LNCAP (cell line): Measurements from ENCODE around the gene MYO18B.

ENCODE experiments used
- CTCF ChIP-seq: fragments of 450-650 bp; IDR thresholded peaks from 2 replicates; pipeline ENCODE4 v1.5.1; 2017; ENCODE audit warnings: mild to moderate bottlenecking

Gene MYO18B

GRCh38 chr22:25741692-25742626, at the start of gene MYO18B:
Gene MYO18B (plus strand): TSS chr22:25742188. CDS start chr22:25761093, 18,905 bp downstream.
- no peak for TF ChIP-seq CTCF

GRCh38 chr22:25692397-25693267, 49.4 kb upstream of the MYO18B start:
- TF ChIP-seq CTCF, result no peak

GRCh38 chr22:25693268-25693565, 48.8 kb upstream of the MYO18B start:
- no peak for TF ChIP-seq CTCF

- no peak for TF ChIP-seq CTCF
These were observed 47.6 kb upstream of the MYO18B start for GRCh38 chr22:25694196-25694907.

GRCh38 chr22:25695146-25695545, 46.8 kb upstream of the MYO18B start:
- TF ChIP-seq CTCF, result no peak

GRCh38 chr22:25696763-25697162, 45.2 kb upstream of the MYO18B start:
- no peak for TF ChIP-seq CTCF

- no peak for TF ChIP-seq CTCF
These were observed 44.8 kb upstream of the MYO18B start for GRCh38 chr22:25697181-25697664.
